Activated CD8-positive, alpha-beta memory T cell treated with anti-CD3 and anti-CD28 coated beads, Interleukin-2, amount 10 ng/mL, durations not matched to agents 7 days and 5 days (primary cell): Measurements from ENCODE around the gene GSAP. TPM values are rescaled to one million over a fixed set of nuclear protein-coding genes. Genes with fewer than 3 reads are reported as not detected.

ENCODE experiments used
- ATAC-seq: fragments of 150-1000 bp; cut with Tn5 transposase; one replicate; pipeline ENCODE4 v1.10.0; 2021; ENCODE audit warnings: moderate library complexity
- CTCF ChIA-PET: fragments of 350-600 bp; sonication (Branson Sonifier 250); formaldehyde crosslinking; loops from one replicate; lab custom pipeline; 2021; ENCODE audit warnings: antibody characterized with exemption; lab: Charles Lee
- DNase-seq: peaks from one replicate; pipeline ENCODE4 v3.0.0-alpha.2; 2020
- H3K27ac Mint-ChIP-seq: one replicate; pipeline ENCODE4 v1.8.0; 2021; ENCODE audit warnings: mild to moderate bottlenecking, mixed read lengths
- H3K27me3 Mint-ChIP-seq: one replicate; pipeline ENCODE4 v1.8.0; 2021; ENCODE audit warnings: mixed read lengths
- H3K36me3 Mint-ChIP-seq: one replicate; pipeline ENCODE4 v1.8.0; 2021; ENCODE audit warnings: mild to moderate bottlenecking, mixed read lengths
- H3K4me1 Mint-ChIP-seq: one replicate; pipeline ENCODE4 v1.8.0; 2021; ENCODE audit warnings: mixed read lengths
- H3K4me3 Mint-ChIP-seq: one replicate; pipeline ENCODE4 v1.8.0; 2021; ENCODE audit warnings: mild to moderate bottlenecking, moderate library complexity, mixed read lengths
- H3K9me3 Mint-ChIP-seq: one replicate; pipeline ENCODE4 v1.8.0; 2022; ENCODE audit warnings: low read depth, mixed read lengths
- total RNA-seq, 2 experiments: library from RNA; stranded (reverse); gene quantifications; one replicate each; pipeline ENCODE4 v1.2.3, GENCODE V29; 2021

Gene GSAP
- total RNA-seq, 2 experiments from 2014 or later = 3.5 to 4.0 TPM

DNA sequence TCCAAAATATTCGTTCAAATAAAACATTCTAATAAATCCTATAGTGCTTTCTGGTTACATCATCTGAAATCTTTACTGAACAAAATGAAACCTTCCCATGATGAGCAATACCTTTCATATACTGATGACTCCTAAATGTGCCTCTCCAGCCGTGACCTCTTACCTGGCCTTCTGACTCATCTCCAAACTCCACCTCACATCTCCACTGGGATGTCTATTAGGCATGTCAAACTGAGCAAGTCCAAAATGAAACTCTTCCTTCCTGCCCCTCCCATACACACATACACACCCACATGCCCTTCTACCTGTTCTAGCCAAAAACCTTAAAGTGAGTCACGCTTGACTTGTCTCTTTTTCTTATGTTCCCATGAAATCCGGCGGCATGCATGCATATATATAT, 22.9 kb downstream of the GSAP start:
- no peak overlapping the region for H3K4me3 Mint-ChIP-seq
- peaks cover 2% of the 10 kb centered on the region for H3K36me3 Mint-ChIP-seq
- peak; percentile 76 for ATAC-seq
- H3K27me3 Mint-ChIP-seq = no peaks in the 10 kb centered on the region
- CTCF ChIA-PET = no interaction called here
- H3K27ac Mint-ChIP-seq = peak overlapping the region; percentile 6
- DNase-seq = peak; percentile 55
- peaks cover 14% of the 10 kb centered on the region for H3K4me1 Mint-ChIP-seq
- no peaks in the 10 kb centered on the region for H3K9me3 Mint-ChIP-seq

GRCh38 chr7:77391230-77391629, 24.9 kb downstream of the GSAP start:
- H3K27me3 Mint-ChIP-seq = no peaks in the 10 kb centered on the region
- DNase-seq (no peak), ATAC-seq (no peak)
- H3K9me3 Mint-ChIP-seq = no peaks in the 10 kb centered on the region
- H3K27ac Mint-ChIP-seq = no peak overlapping the region
- CTCF ChIA-PET = no interaction called here
- H3K36me3 Mint-ChIP-seq = peaks cover 2% of the 10 kb centered on the region
- H3K4me1 Mint-ChIP-seq = peaks cover 14% of the 10 kb centered on the region
- no peak overlapping the region for H3K4me3 Mint-ChIP-seq

DNA sequence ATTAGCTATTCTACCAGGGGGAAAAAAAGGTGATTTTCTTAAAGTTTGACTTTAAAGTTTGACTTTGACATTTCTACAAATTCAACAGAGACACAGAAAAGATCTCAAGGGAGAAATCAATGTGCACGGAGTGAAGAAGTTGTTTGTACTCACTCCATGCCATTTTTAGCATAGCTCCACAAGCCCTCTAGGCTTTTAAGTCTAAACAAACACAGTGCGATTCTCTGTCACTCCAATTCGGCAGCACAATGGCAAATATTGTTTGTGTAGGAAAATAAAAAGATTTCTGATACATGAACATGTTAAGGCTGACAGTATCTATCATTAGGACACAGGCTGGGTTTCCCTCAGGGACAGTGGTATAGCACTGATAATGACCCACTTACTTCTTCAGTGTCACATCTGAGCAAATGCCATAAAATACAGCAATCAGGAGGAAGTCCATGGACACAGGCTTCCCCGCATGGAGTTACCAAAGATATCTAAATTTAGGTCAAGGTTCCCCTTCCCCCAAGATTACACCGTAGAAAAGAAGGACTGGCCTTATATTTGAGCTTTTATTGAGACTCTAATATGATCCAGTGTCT, 28.0 kb downstream of the GSAP start:
- ATAC-seq = no peak
- CTCF ChIA-PET = interaction anchor here (0.9 kb wide), 1 partner anchor 26 kb away, joined by 3 read pairs; no protein-coding TSS in a partner anchor

GRCh38 chr7:77386165-77386822, 29.9 kb downstream of the GSAP start:
- ATAC-seq (no peak), DNase-seq (no peak)
- Mint-ChIP-seq H3K4me1 (peaks cover 3% of the 10 kb centered on the region), H3K27me3 (no peaks in the 10 kb centered on the region), H3K36me3 (no peaks in the 10 kb centered on the region), H3K9me3 (no peaks in the 10 kb centered on the region), H3K27ac (no peak overlapping the region), H3K4me3 (no peak overlapping the region)
- CTCF ChIA-PET = no interaction called here

More for the DNA sequence above, 28.0 kb downstream of the GSAP start:
- Mint-ChIP-seq H3K27me3 (no peaks in the 10 kb centered on the region), H3K4me3 (no peak overlapping the region), H3K27ac (no peak overlapping the region), H3K36me3 (no peaks in the 10 kb centered on the region), H3K4me1 (peaks cover 6% of the 10 kb centered on the region), H3K9me3 (no peaks in the 10 kb centered on the region)
- DNase-seq = no peak

DNA sequence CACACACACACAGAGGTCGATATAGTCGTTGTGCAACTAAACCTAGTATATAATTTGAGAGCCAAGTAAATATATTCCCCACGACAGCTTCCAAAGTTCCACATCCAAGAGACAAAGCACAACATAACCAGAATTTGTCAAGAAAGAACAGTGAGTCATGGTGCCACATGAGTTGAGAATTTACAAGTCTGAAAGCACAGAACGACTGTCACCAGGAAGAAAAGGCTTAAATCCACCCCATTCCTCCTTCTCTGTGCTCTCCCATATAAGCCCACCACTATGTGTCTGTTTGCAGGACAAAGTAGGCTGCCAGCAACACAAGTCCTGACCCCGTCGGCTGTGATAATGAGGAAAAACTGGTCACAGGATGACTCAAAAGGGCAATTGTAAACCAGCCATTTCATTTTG, 32.8 kb downstream of the GSAP start:
- Mint-ChIP-seq H3K4me3 (no peak overlapping the region), H3K36me3 (no peaks in the 10 kb centered on the region), H3K27ac (no peak overlapping the region), H3K4me1 (no peaks in the 10 kb centered on the region), H3K27me3 (peaks cover 3% of the 10 kb centered on the region), H3K9me3 (no peaks in the 10 kb centered on the region)
- CTCF ChIA-PET = no interaction called here
- ATAC-seq (no peak), DNase-seq (no peak)

GRCh38 chr7:77382532-77382931, 33.6 kb downstream of the GSAP start:
- Mint-ChIP-seq H3K4me3 (no peak overlapping the region), H3K9me3 (no peaks in the 10 kb centered on the region), H3K27me3 (peaks cover 3% of the 10 kb centered on the region), H3K27ac (no peak overlapping the region), H3K36me3 (no peaks in the 10 kb centered on the region), H3K4me1 (no peaks in the 10 kb centered on the region)
- CTCF ChIA-PET = no interaction called here
- DNase-seq = no peak
- no peak for ATAC-seq

GRCh38 chr7:77378584-77378983, 37.6 kb downstream of the GSAP start:
- no peak for ATAC-seq
- no peaks in the 10 kb centered on the region for H3K4me1 Mint-ChIP-seq
- H3K36me3 Mint-ChIP-seq = peaks cover 3% of the 10 kb centered on the region

GRCh38 chr7:77370606-77371005, 45.5 kb downstream of the GSAP start:
- no peaks in the 10 kb centered on the region for H3K27me3 Mint-ChIP-seq
- peaks cover 2% of the 10 kb centered on the region for H3K36me3 Mint-ChIP-seq
- DNase-seq = no peak
- H3K4me1 Mint-ChIP-seq = peaks cover 3% of the 10 kb centered on the region
- CTCF ChIA-PET = interaction anchor here (0.9 kb wide), 1 partner anchor 14 kb away, joined by 3 read pairs; no protein-coding TSS in a partner anchor
- H3K4me3 Mint-ChIP-seq = no peak overlapping the region
- no peak for ATAC-seq
- H3K27ac Mint-ChIP-seq = no peak overlapping the region
- H3K9me3 Mint-ChIP-seq = no peaks in the 10 kb centered on the region

More at GRCh38 chr7:77378584-77378983, 37.6 kb downstream of the GSAP start:
- Mint-ChIP-seq H3K27ac (no peak overlapping the region), H3K27me3 (peaks cover 3% of the 10 kb centered on the region), H3K4me3 (no peak overlapping the region), H3K9me3 (no peaks in the 10 kb centered on the region)
- CTCF ChIA-PET = no interaction called here
- DNase-seq = no peak

DNA sequence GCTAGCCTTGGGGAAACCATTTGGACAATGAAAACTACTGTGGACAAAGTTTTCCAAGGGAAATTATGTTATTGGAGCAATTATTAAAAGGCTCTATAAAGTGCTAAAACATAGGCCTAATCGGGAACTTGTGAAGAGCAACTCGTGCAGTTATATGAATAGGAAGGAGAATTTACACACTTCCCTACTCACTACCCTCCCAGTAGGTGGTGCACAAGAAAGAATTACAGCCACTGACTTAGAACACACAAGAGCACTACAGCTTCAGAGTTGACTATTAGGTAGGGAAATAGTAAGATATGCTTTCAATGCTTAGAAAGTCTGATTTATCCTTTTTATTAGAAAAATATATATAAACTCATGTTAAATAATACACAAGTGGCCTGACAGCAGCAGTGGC, 47.2 kb downstream of the GSAP start:
- Mint-ChIP-seq H3K4me3 (no peak overlapping the region), H3K27ac (no peak overlapping the region), H3K36me3 (no peaks in the 10 kb centered on the region), H3K9me3 (no peaks in the 10 kb centered on the region), H3K27me3 (no peaks in the 10 kb centered on the region), H3K4me1 (peaks cover 3% of the 10 kb centered on the region)
- CTCF ChIA-PET = no interaction called here
- ATAC-seq (no peak), DNase-seq (no peak)

- Mint-ChIP-seq H3K9me3 (no peaks in the 10 kb centered on the region), H3K36me3 (no peaks in the 10 kb centered on the region), H3K27me3 (no peaks in the 10 kb centered on the region), H3K27ac (no peak overlapping the region), H3K4me1 (peaks cover 3% of the 10 kb centered on the region), H3K4me3 (no peak overlapping the region)
- DNase-seq (no peak), ATAC-seq (no peak)
- CTCF ChIA-PET = no interaction called here
Observed at GRCh38 chr7:77367976-77368375, 48.2 kb downstream of the GSAP start.

- Mint-ChIP-seq H3K9me3 (no peaks in the 10 kb centered on the region), H3K27me3 (no peaks in the 10 kb centered on the region), H3K27ac (no peak overlapping the region), H3K4me3 (no peak overlapping the region), H3K36me3 (no peaks in the 10 kb centered on the region), H3K4me1 (no peaks in the 10 kb centered on the region)
- CTCF ChIA-PET = interaction anchor here (1.5 kb wide), 1 partner anchor 8 kb away, joined by 3 read pairs; no protein-coding TSS in a partner anchor
- ATAC-seq (no peak), DNase-seq (no peak)
Observed at GRCh38 chr7:77362905-77363304, 53.2 kb downstream of the GSAP start.

DNA sequence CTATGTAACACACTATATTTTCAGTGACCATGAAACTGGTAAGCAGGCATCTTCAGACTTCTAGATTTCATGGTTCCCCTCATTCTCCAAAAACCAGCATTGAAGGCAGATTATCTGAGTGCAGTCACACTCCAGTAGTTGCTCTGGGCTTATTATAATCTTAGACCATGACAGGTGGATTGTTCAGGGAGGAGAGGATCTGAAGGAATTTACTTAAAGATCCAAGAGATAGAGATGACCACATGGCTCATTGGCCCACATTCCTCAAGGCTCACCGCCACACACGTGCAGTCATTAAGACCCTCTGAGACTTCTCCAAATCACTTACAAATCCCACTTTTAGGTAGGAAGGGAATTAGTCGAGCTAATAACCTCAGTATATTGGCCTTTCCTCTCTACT, 55.2 kb downstream of the GSAP start:
- Mint-ChIP-seq H3K27ac (no peak overlapping the region), H3K36me3 (no peaks in the 10 kb centered on the region), H3K4me1 (no peaks in the 10 kb centered on the region), H3K4me3 (no peak overlapping the region), H3K9me3 (no peaks in the 10 kb centered on the region), H3K27me3 (no peaks in the 10 kb centered on the region)
- CTCF ChIA-PET = interaction anchor here (1.7 kb wide), 1 partner anchor 12 kb away, joined by 6 read pairs; no protein-coding TSS in a partner anchor
- ATAC-seq (no peak), DNase-seq (no peak)

- H3K27ac Mint-ChIP-seq = no peak overlapping the region
- ATAC-seq (no peak), DNase-seq (no peak)
- H3K9me3 Mint-ChIP-seq = no peaks in the 10 kb centered on the region
- H3K27me3 Mint-ChIP-seq = no peaks in the 10 kb centered on the region
- no peaks in the 10 kb centered on the region for H3K36me3 Mint-ChIP-seq
- no peaks in the 10 kb centered on the region for H3K4me1 Mint-ChIP-seq
- CTCF ChIA-PET = interaction anchor here (1.7 kb wide), 1 partner anchor 11 kb away, joined by 6 read pairs; no protein-coding TSS in a partner anchor
- H3K4me3 Mint-ChIP-seq = no peak overlapping the region
Observed at GRCh38 chr7:77360104-77360503, 56.0 kb downstream of the GSAP start.

DNA sequence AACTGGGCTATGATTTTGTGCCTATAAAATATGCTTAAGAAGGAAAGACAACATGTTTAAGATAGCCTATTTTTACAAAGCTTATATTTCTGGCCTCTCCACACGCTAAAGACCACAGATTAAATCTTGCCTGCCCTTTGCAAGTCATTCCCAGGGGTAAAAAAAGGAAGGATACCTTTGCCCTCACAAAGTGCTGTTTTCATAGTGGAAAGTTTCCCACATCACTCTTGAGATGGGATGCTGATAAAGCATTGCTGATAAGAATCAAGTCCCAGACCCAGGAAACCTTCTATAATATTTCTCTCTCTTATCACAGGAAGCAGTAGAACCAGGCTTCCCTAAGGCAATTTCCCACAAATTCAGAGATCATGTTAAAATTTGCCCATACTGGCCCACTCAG, 56.5 kb downstream of the GSAP start:
- Mint-ChIP-seq H3K27ac (no peak overlapping the region), H3K4me3 (no peak overlapping the region), H3K36me3 (no peaks in the 10 kb centered on the region), H3K27me3 (no peaks in the 10 kb centered on the region), H3K4me1 (peaks cover 5% of the 10 kb centered on the region), H3K9me3 (no peaks in the 10 kb centered on the region)
- CTCF ChIA-PET = interaction anchor here (1.7 kb wide), 1 partner anchor 11 kb away, joined by 6 read pairs; no protein-coding TSS in a partner anchor
- no peak for DNase-seq
- no peak for ATAC-seq
